Panc1 (cell line): ENCODE data around the gene JHY.

Experiments
- CTCF ChIP-seq: fragments of 450-650 bp; IDR thresholded peaks from 2 replicates; pipeline ENCODE4 v1.5.1; 2017; ENCODE audit warnings: mild to moderate bottlenecking
- POLR2AphosphoS5 ChIP-seq: IDR thresholded peaks from 2 replicates; pipeline ENCODE4 v1.6.1; 2012; ENCODE audit warnings: mild to moderate bottlenecking, low read depth, low read length, moderate library complexity
- REST ChIP-seq, 2 experiments: IDR thresholded peaks; 2 replicates each; pipeline ENCODE4 v1.6.1; 2011 to 2012; ENCODE audit warnings: low read depth in 2 of 2, control low read depth in 1 of 2, low read length in 1 of 2, mild to moderate bottlenecking in 1 of 2, moderate library complexity in 1 of 2; ENCODE audit not compliant: insufficient read depth in 1 of 2

GRCh38 chr11:122977470-122978298 lies 95.1 kb downstream of the JHY start:
- TF ChIP-seq CTCF, result no peak
- TF ChIP-seq POLR2AphosphoS5, result no peak
- no peak for TF ChIP-seq REST (IDR thresholded peaks at IDR 0.05; ENCODE audit: insufficient read depth in 1 of 2, low read depth in 2 of 2, low read length in 1 of 2)
